H1 (cell line): ENCODE results near the gene DNTTIP2. TPM values are rescaled to one million over a fixed set of nuclear protein-coding genes. Genes with fewer than 3 reads are reported as not detected.

ENCODE experiments used
- CBX8 ChIP-seq: fragments of 300-800, 300-1000 bp; sonication (generic); IDR thresholded peaks from 2 replicates; pipeline ENCODE4 v1.7.1; 2016; ENCODE audit warnings: low read depth, low read length, borderline replicate concordance
- CEBPB ChIP-seq: IDR thresholded peaks from 2 replicates; pipeline ENCODE4 v1.6.1; 2012; ENCODE audit warnings: low read depth, low read length
- CHD7 ChIP-seq: fragments of 300-600 bp; sonication (generic); IDR thresholded peaks from 2 replicates; pipeline ENCODE4 v1.7.1; 2012; ENCODE audit warnings: low read length, moderate library complexity, mild to moderate bottlenecking, inconsistent platforms; ENCODE audit not compliant: insufficient replicate concordance
- CTBP2 ChIP-seq: IDR thresholded peaks from 2 replicates; pipeline ENCODE4 v1.7.0; 2011; ENCODE audit warnings: borderline replicate concordance, mild to moderate bottlenecking, moderate library complexity, mixed read lengths, low read length; ENCODE audit not compliant: insufficient read depth, insufficient read length
- EGR1 ChIP-seq: IDR thresholded peaks from 2 replicates; pipeline ENCODE4 v1.6.1; 2011; ENCODE audit warnings: low read depth, low read length, borderline replicate concordance
- JUN ChIP-seq: IDR thresholded peaks from 2 replicates; pipeline ENCODE4 v1.6.1; 2011; ENCODE audit warnings: low read depth, mild to moderate bottlenecking, improper control_type of control experiment, low read length
- POLR2AphosphoS5 ChIP-seq: IDR thresholded peaks from 2 replicates; pipeline ENCODE4 v1.6.1; 2011; ENCODE audit warnings: low read depth, low read length
- TEAD4 ChIP-seq: IDR thresholded peaks from 2 replicates; pipeline ENCODE4 v1.6.1; 2012; ENCODE audit warnings: low read depth, low read length, inconsistent platforms, mixed read lengths
- USF2 ChIP-seq: IDR thresholded peaks from 2 replicates; pipeline ENCODE4 v1.6.1; 2011; ENCODE audit warnings: low read length, improper control_type of control experiment
- polyA plus RNA-seq, 7 experiments: library from polyadenylated mRNA; depleted of rRNA in 3 of 7; stranded (reverse) in 5 of 7; unstranded in 2 of 7; fragments of >200 nt in 5 of 7; fragments of 200-250 nt in 2 of 7; gene quantifications; 1 replicate in 5 of 7; 2 replicates in 1 of 7; 4 replicates in 1 of 7; pipeline versions ENCODE4 v1.2.1 to v1.2.3, GENCODE V29; 2011 to 2013; ENCODE audit warnings: missing spikeins in 2 of 7, mixed read lengths in 2 of 7
- total RNA-seq: library from RNA; stranded (reverse); fragmentation: NEBNext Ultra II Directional; extraction: Animal tissue kit (Norgen Biotek cat#: 25700); gene quantifications from 2 replicates; pipeline ENCODE4 v1.2.1, GENCODE V29; 2021

Gene DNTTIP2
- total and polyA plus RNA-seq, 2 of the 8 experiments (the other 6 are each of a cell fraction or from before 2014, with no cell fraction given), result 6.3 to 80.4 TPM

- TF ChIP-seq CHD7, result no peak
- no peak for TF ChIP-seq CBX8
- TF ChIP-seq JUN, result no peak
- peak; percentile 84 for TF ChIP-seq CEBPB
- TF ChIP-seq EGR1, result no peak
- no peak for TF ChIP-seq CTBP2
- TF ChIP-seq USF2, result no peak; the same call in 1 of the 2 replicates
- TF ChIP-seq TEAD4, result peak; percentile 79; the same call in 1 of the 2 replicates
- TF ChIP-seq POLR2AphosphoS5, result peak; percentile 40; the same call in 1 of the 2 replicates
Observed at GRCh38 chr1:93846992-93847810, 31.8 kb downstream of the DNTTIP2 start (continued).
